Mucosa of descending colon (tissue), 3 donors: ENCODE results near the gene TBC1D20. TPM values are rescaled to one million over a fixed set of nuclear protein-coding genes. Genes with fewer than 3 reads are reported as not detected.

Source experiments
- ATAC-seq: fragments of 200-7000 bp; cut with Tn5 transposase; one replicate; pipeline ENCODE4 v1.9.1; 2020; ENCODE audit warnings: mild to moderate bottlenecking, moderate library complexity
- DNase-seq, 3 donors: peaks; one replicate each; pipeline ENCODE4 v3.0.0-alpha.2; 2020
- H3K36me3 ChIP-seq: fragments of 200-600 bp; one replicate; pipeline ENCODE4 v1.8.0; 2021; ENCODE audit warnings: low read depth, mild to moderate bottlenecking
- H3K4me1 ChIP-seq: fragments of 200-600 bp; one replicate; pipeline ENCODE4 v1.8.0; 2021; ENCODE audit warnings: low read depth, mild to moderate bottlenecking
- H3K4me3 ChIP-seq: fragments of 200-600 bp; one replicate; pipeline ENCODE4 v1.8.0; 2021; ENCODE audit warnings: mild to moderate bottlenecking
- H3K9me3 ChIP-seq: fragments of 200-600 bp; one replicate; pipeline ENCODE4 v1.8.0; 2021; ENCODE audit warnings: mild to moderate bottlenecking
- CTCF ChIP-seq: fragments of 200-600 bp; IDR thresholded peaks from one replicate; pipeline ENCODE4 v1.8.0; 2022; ENCODE audit warnings: antibody characterized with exemption, mild to moderate bottlenecking
- intact Hi-C, 2 donors: fragments of 100-400 bp; cut with DNase I in 1 of 2; cut with micrococcal nuclease in 1 of 2; formaldehyde crosslinking; loops; one replicate each; pipeline versions ENCODE4 v1.11.0 to v1.11.1; 2022; cut with DNase I, micrococcal nuclease
- total RNA-seq, 3 donors: library from RNA; stranded (reverse); fragmentation: NEBNext Ultra II Directional in 2 of 3; extraction: Animal tissue kit (Norgen Biotek cat#: 25700) in 2 of 3; gene quantifications; one replicate each; pipeline versions ENCODE4 v1.2.1 to v1.2.4, GENCODE V29; 2021 to 2023
- donor health status: DM: no; HTN: no; CAD: no; lungs with moderate emphysema.
- donor health status: DM: no; HTN: no; CAD: no.
- donor health status: DM: no; HTN: yes; CAD: no.

TBC1D20 gene
- total RNA-seq, 3 donors from 2014 or later, result 30.4 to 49.6 (median 36.0) TPM

DNA sequence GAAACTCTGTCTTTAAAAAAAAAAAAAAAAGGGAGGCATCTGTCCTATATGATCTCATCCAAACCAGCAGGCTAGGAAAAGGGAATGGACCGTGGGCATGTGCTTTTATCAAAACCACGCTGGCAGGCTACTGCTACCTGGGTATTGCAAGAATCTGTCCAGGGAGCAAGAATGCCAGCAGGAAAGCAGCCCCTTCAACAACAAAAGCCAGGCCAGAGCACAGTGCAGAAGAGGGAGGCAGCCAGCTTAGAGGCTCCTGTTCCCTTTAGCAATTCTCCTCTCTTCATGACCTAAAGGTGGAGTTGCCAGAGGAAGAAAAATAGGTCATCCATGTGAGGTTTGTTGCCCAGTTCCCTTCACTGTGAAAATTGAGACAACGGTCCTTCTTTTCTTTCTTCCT lies 18.2 kb downstream of the TBC1D20 start:
- H3K9me3 ChIP-seq, result no peaks in the 10 kb centered on the region
- DNase-seq, result no peak
- H3K4me3 ChIP-seq, result no peak overlapping the region
- intact Hi-C loops, result no loop called here
- H3K36me3 ChIP-seq, result peaks cover 10% of the 10 kb centered on the region
- peaks cover 14% of the 10 kb centered on the region for H3K4me1 ChIP-seq
- ATAC-seq, result no peak
- no peak for TF ChIP-seq CTCF

DNA sequence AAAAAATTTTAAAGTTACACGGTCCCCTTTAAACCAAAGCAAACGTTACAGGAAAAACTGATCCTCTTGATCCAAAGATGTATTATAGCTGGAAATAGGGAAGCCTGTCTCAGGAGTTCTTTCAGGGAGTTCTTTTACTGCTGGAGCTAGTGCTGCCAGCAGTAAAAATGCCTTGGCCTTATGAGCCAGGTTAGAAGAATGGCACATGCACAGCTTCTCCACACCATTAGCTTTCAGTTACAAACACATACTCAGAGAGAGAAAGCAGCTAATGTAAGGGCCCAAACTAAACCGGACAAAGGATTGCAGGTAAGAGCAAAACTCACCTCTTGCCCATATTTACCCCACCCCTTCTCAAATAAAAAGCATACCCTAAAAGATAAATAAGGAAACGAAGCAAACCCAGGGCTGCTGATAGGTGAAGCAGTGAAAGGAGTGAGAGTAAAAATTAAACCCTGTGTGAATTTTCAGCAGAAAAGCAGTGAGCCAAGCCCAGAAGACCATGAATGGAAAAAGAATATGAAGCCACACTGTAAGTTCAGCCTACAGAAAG lies 19.0 kb downstream of the TBC1D20 start:
- H3K4me3 ChIP-seq, result no peak overlapping the region
- DNase-seq (no peak), ATAC-seq (peak; percentile 65)
- H3K9me3 ChIP-seq, result no peaks in the 10 kb centered on the region
- H3K36me3 ChIP-seq, result peaks cover 10% of the 10 kb centered on the region
- no peak for TF ChIP-seq CTCF
- intact Hi-C loops, result no loop called here
- H3K4me1 ChIP-seq, result peaks cover 15% of the 10 kb centered on the region

- peaks cover 15% of the 10 kb centered on the region for H3K4me1 ChIP-seq
- intact Hi-C loops, result no loop called here
Observed at GRCh38 chr20:440636-441035, 21.7 kb downstream of the TBC1D20 start.

GRCh38 chr20:440148-440547 lies 22.2 kb downstream of the TBC1D20 start:
- intact Hi-C loops, result no loop called here
- peaks cover 15% of the 10 kb centered on the region for H3K4me1 ChIP-seq
- no peak overlapping the region for H3K4me3 ChIP-seq
- DNase-seq, result no peak
- no peak for TF ChIP-seq CTCF
- H3K36me3 ChIP-seq, result peaks cover 10% of the 10 kb centered on the region
- H3K9me3 ChIP-seq, result no peaks in the 10 kb centered on the region
- no peak for ATAC-seq

More at GRCh38 chr20:440636-441035, 21.7 kb downstream of the TBC1D20 start:
- no peak for TF ChIP-seq CTCF
- no peak overlapping the region for H3K4me3 ChIP-seq
- ATAC-seq (no peak), DNase-seq (no peak)
- H3K36me3 ChIP-seq, result peaks cover 10% of the 10 kb centered on the region
- H3K9me3 ChIP-seq, result no peaks in the 10 kb centered on the region

GRCh38 chr20:438571-439469 lies 23.5 kb downstream of the TBC1D20 start:
- TF ChIP-seq CTCF, result no peak
- peak; percentile 47 for ATAC-seq
- intact Hi-C loops, result no loop called here
- H3K36me3 ChIP-seq, result peaks cover 10% of the 10 kb centered on the region
- peaks cover 10% of the 10 kb centered on the region for H3K4me1 ChIP-seq
- H3K4me3 ChIP-seq, result no peak overlapping the region
- H3K9me3 ChIP-seq, result no peaks in the 10 kb centered on the region
- DNase-seq, result peak in 1 of 3 donors; percentile 40
